GM19238 (cell line): ENCODE data around the gene PCDHB16.
"Not testable (repeated sequence)": the region's sequence is repeated elsewhere in the genome, so short reads cannot be mapped to it uniquely, and the experiment has no call there.

Source experiments
- DNase-seq: peaks from one replicate; pipeline ENCODE4 v3.0.0; 2011; ENCODE audit warnings: low spot score; ENCODE audit not compliant: insufficient read length

Gene PCDHB16

DNA sequence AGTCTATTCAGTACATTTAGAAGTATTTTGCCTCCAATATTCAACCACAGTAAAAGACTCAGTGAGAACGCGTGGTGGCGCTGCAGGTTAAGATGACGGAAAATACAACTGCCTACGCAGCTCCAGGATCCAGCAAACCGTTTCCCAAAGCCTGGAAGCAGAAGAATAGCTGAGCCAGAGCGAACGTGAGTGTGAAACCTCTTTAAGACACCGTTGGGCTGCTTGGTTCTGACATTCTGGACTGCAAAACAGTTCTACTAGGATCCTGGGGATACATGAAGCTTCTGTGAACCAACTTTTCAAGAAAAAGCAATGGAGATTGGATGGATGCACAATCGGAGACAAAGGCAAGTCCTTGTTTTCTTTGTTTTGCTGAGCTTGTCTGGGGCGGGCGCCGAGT is at the start of gene PCDHB16:
TSS of gene PCDHB16 (plus strand) at position 140 of the 400 bp plus-strand sequence. CDS start at position 313, 173 bp downstream.
- DNase-seq = no peak

DNA sequence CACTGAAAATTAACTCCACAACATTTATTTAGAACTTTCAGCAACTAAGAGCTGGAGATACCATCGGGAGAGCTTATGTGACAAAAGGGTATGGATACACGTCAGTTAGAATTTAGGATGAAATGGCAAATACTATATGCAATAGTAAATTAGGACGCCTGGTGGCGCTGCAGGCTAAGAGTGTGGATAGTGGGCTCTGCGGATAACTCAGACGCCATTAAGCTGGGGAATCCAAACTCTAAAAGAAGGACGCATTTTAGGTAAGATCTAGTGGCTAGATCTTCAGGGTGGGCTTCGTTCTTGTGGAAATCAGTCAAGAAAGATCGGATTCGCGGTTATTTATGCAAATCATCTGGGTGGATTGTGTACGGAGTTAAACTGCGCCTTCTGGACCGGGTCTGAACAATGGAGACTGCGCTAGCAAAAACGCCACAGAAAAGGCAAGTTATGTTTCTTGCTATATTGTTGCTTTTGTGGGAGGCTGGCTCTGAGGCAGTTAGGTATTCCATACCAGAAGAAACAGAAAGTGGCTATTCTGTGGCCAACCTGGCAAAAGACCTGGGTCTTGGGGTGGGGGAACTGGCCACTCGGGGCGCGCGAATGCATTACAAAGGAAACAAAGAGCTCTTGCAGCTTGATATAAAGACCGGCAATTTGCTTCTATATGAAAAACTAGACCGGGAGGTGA is 47.0 kb upstream of the PCDHB16 start, which contains the start of gene PCDHB5:
TSS of gene PCDHB5 (plus strand) at position 177 of the 688 bp plus-strand sequence. CDS start at position 406, 229 bp downstream.
- DNase-seq = no peak

DNA sequence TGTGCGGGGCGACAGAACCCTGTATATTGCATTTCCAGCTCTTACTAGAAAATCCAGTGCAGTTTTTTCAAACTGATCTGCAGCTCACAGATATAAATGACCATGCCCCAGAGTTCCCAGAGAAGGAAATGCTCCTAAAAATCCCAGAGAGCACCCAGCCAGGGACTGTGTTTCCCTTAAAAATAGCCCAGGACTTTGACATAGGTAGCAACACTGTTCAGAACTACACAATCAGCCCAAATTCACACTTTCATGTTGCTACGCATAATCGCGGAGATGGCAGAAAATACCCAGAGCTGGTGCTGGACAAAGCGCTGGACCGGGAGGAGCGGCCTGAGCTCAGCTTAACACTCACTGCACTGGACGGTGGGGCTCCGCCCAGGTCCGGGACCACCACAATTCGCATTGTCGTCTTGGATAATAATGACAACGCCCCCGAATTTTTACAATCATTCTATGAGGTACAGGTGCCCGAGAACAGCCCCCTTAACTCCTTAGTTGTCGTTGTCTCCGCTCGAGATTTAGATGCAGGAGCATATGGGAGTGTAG is 46.4 kb upstream of the PCDHB16 start:
- DNase-seq = no peak

DNA sequence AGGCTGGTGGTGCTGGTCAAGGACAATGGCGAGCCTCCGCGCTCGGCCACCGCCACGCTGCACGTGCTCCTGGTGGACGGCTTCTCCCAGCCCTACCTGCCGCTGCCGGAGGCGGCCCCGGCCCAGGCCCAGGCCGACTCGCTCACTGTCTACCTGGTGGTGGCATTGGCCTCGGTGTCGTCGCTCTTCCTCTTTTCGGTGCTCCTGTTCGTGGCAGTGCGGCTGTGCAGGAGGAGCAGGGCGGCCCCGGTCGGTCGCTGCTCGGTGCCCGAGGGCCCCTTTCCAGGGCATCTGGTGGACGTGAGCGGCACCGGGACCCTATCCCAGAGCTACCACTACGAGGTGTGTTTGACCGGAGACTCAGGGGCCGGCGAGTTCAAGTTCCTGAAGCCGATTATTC is 44.8 kb upstream of the PCDHB16 start:
- not testable (repeated sequence) for DNase-seq

DNA sequence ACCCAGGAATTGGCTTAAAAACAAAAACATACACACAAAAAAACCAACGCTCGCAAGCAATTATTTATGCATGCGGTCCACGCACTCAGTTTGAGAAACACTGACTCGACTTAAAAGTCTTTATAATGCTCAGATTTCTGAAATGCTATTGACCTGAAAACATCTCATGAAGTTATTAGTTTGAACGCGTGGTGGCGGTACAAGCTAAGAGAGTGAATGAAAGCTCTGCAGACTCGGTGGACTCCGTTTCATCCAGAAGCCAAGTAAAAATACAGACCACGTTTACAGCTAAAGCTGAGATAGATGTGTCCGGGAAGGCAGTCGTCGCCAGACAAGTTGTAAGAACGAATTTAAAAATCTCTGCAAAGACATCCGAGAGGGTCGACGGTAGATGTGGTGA is 32.4 kb upstream of the PCDHB16 start, which contains the start of gene PCDHB6:
TSS of gene PCDHB6 (plus strand) at position 246 of the 400 bp plus-strand sequence. CDS start 201 bp downstream, outside the sequence.
- DNase-seq = no peak

DNA sequence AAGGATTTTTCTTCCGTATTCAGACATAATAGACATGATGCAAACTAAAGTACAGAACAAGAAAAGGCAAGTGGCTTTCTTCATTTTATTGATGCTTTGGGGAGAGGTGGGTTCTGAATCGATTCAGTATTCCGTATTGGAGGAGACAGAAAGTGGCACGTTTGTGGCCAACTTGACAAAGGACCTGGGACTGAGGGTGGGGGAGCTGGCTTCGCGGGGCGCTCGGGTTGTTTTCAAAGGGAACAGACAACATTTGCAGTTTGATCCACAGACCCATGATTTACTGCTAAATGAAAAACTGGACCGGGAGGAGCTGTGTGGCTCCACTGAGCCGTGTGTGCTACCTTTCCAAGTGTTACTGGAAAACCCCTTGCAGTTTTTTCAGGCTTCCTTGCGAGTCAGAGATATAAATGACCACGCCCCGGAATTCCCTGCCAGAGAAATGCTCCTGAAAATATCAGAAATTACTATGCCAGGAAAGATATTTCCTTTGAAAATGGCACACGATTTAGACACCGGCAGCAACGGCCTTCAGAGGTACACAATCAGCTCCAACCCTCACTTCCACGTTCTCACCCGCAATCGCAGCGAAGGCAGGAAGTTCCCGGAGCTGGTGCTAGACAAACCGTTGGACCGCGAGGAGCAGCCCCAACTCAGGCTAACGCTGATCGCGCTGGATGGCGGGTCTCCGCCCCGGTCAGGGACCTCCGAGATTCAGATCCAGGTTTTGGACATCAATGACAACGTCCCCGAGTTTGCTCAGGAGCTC is 31.8 kb upstream of the PCDHB16 start:
- DNase-seq = no peak

DNA sequence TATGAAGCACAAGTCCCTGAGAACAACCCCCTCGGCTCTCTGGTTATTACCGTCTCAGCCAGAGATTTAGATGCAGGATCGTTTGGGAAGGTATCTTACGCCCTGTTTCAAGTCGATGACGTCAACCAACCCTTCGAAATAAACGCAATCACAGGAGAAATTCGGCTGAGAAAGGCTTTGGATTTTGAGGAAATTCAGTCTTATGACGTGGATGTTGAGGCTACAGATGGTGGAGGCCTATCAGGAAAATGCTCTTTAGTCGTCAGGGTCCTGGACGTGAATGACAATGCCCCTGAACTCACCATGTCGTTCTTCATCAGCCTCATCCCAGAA is 31.2 kb upstream of the PCDHB16 start:
- no peak for DNase-seq

DNA sequence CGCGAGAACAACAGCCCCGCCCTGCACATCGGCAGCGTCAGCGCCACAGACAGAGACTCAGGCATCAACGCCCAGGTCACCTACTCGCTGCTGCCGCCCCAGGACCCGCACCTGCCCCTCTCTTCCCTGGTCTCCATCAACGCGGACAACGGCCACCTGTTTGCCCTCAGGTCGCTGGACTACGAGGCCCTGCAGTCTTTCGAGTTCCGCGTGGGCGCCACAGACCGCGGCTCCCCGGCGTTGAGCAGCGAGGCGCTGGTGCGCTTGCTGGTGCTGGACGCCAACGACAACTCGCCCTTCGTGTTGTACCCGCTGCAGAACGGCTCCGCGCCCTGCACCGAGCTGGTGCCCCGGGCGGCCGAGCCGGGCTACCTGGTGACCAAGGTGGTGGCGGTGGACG is 30.6 kb upstream of the PCDHB16 start:
- DNase-seq = not testable (repeated sequence)

DNA sequence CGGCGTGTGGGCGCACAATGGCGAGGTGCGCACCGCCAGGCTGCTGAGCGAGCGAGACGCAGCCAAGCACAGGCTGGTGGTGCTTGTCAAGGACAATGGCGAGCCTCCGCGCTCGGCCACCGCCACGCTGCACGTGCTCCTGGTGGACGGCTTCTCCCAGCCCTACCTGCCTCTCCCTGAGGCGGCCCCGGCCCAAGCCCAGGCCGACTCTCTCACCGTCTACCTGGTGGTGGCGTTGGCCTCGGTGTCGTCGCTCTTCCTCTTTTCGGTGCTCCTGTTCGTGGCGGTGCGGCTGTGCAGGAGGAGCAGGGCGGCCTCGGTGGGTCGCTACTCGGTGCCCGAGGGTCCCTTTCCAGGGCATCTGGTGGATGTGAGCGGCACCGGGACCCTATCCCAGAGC is 30.1 kb upstream of the PCDHB16 start:
- not testable (repeated sequence) for DNase-seq

DNA sequence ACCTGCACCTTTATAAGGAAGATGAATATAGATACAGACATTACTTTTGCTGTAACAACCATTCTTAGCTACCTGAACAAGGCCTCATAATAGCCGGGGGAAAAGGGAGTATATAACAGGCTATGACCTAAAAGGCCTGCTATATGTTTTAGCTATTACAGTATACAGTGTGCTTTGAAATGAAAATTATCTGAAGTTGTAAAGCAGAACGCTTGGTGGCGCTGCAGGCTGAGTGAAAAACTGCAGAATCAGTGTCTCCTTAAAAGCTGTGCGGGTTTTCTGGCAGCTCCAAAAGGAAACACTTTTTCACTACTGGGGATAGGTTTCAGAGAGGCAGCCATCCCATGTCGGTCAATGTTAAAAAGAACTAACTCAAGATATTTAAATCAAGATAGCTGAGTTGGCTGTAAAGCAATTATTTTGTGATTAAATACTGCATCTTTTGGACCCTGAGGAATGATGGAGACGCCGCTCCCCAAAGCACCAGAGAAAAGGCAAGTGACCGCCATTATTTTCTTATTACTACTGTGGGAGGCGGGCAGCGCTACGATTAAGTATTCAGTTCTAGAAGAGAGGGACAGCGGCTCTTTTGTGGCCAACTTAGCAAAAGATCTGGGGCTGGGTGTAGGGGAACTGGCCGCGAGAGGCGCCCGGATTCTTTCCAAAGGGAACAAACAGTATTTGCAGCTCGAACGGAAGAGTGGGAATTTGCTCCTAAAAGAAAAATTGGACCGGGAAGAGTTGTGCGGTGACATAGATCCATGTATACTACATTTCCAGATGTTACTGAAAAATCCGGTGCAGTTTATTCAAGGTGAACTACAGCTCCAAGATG is 26.4 kb upstream of the PCDHB16 start:
- no peak for DNase-seq

DNA sequence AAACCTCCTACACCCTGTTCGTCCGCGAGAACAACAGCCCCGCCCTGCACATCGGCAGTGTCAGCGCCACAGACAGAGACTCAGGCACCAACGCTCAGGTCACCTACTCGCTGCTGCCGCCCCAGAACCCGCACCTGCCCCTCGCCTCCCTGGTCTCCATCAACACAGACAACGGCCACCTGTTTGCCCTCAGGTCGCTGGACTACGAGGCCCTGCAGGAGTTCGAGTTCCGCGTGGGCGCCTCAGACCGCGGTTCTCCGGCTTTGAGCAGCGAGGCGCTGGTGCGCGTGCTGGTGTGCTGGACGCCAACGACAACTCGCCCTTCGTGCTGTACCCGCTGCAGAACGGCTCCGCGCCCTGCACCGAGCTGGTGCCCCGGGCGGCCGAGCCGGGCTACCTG is 24.8 kb upstream of the PCDHB16 start:
- not testable (repeated sequence) for DNase-seq

DNA sequence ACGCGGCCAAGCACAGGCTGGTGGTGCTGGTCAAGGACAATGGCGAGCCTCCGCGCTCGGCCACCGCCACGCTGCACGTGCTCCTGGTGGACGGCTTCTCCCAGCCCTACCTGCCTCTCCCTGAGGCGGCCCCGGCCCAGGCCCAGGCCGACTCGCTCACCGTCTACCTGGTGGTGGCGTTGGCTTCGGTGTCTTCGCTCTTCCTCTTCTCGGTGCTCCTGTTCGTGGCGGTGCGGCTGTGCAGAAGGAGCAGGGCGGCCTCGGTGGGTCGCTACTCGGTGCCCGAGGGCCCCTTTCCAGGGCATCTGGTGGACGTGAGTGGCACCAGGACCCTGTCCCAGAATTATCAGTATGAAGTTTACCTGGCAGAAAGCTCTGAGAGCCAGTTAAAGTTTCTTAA is 24.3 kb upstream of the PCDHB16 start:
- not testable (repeated sequence) for DNase-seq

DNA sequence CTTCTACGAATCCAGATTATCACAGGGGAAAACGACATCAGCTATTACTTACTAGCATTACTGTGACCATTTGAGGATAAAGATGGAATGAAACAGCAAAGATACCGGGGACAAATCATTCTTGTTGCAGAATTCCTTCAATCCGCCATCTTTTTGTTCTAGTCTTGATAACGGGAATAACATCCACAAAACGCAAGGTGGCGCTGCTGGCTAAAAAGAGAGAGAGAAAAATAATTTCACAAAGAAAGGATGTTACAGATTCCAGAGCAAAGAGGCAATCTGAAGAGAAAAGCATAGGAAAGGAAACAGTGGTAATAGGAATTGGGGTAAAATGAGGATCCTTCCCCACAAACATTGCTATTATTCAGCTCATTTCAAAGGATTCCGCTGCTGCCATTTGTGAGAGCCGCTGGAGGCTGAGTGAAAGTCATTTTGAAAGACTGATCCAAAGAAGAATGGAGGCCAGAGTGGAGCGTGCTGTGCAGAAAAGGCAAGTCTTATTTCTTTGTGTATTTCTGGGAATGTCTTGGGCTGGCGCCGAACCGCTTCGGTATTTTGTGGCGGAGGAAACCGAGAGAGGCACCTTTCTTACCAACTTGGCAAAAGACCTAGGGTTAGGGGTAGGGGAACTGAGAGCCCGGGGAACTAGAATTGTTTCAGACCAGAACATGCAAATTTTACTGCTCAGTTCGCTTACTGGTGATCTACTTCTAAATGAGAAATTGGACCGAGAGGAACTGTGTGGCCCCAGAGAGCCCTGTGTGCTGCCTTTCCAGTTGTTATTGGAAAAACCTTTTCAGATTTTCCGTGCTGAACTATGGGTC is 9.6 kb upstream of the PCDHB16 start, which contains the start of gene PCDHB7:
TSS of gene PCDHB7 (plus strand) at position 264 of the 824 bp plus-strand sequence. CDS start at position 456, 192 bp downstream.
- DNase-seq = no peak

DNA sequence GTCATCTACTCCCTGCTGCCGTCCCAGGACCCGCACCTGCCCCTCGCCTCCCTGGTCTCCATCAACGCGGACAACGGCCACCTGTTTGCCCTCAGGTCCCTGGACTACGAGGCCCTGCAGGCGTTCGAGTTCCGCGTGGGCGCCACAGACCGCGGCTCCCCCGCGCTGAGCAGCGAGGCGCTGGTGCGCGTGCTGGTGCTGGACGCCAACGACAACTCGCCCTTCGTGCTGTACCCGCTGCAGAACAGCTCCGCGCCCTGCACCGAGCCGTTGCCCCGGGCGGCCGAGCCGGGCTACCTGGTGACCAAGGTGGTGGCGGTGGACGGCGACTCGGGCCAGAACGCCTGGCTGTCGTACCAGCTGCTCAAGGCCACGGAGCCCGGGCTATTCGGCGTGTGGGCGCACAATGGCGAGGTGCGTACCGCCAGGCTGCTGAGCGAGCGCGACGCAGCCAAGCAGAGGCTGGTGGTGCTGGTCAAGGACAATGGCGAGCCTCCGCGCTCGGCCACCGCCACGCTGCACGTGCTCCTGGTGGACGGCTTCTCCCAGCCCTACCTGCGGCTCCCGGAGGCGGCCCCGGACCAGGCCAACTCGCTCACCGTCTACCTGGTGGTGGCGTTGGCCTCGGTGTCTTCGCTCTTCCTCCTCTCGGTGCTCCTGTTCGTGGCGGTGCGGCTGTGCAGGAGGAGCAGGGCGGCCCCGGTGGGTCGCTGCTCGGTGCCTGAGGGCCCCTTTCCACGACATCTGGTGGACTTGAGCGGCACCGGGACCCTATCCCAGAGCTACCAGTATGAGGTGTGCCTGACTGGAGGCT is 7.7 kb upstream of the PCDHB16 start:
- DNase-seq = not testable (repeated sequence)

DNA sequence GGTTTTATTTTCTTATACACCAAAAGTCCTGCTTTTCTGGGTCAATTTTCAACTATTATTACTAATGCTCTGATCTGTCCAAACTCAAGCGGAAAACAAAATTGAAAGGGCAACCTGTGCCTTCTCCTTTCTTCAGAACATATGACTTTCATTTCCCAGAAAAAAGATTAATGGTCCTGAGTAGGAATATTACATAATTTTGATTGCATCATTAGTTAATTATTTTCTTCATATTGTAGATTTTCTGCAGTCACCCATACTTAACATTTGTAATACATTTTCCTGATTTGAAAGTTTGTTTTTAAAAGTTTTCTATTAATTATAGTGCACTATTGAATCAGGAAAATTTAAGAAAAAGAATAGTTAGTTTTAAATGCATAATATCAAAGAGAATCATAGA is 6.3 kb upstream of the PCDHB16 start:
- no peak for DNase-seq

DNA sequence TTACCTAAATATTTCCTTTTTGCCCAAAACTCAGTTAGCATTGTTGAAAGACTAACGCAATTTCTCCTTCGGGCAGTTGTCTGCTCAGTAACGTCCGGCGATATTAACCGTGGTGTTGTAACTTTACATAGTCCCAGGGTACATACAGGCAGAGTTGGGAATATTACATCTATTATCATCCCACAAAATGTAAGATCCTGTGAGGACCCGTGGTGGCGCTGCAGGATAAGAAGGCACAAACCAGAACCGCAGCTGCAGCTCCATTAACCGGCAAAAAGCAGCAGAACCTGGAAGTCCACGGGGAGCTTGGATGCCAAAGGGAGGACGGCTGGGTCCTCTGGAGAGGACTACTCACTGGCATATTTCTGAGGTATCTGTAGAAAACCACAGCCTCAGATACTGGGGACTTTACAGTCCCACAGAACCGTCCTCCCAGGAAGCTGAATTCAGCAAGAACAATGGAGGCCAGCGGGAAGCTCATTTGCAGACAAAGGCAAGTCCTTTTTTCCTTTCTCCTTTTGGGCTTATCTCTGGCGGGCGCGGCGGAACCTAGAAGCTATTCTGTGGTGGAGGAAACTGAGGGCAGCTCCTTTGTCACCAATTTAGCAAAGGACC is 4.5 kb upstream of the PCDHB16 start, which contains the start of gene PCDHB8:
TSS of gene PCDHB8 (plus strand) at position 214 of the 615 bp plus-strand sequence. CDS start at position 459, 245 bp downstream.
- not testable (repeated sequence) for DNase-seq

DNA sequence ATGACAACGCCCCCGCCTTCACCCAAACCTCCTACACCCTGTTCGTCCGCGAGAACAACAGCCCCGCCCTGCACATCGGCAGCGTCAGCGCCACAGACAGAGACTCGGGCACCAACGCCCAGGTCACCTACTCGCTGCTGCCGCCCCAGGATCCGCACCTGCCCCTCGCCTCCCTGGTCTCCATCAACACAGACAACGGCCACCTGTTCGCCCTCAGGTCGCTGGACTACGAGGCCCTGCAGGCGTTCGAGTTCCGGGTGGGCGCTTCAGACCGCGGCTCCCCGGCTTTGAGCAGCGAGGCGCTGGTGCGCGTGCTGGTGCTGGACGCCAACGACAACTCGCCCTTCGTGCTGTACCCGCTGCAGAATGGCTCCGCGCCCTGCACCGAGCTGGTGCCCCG is 2.8 kb upstream of the PCDHB16 start:
- not testable (repeated sequence) for DNase-seq

DNA sequence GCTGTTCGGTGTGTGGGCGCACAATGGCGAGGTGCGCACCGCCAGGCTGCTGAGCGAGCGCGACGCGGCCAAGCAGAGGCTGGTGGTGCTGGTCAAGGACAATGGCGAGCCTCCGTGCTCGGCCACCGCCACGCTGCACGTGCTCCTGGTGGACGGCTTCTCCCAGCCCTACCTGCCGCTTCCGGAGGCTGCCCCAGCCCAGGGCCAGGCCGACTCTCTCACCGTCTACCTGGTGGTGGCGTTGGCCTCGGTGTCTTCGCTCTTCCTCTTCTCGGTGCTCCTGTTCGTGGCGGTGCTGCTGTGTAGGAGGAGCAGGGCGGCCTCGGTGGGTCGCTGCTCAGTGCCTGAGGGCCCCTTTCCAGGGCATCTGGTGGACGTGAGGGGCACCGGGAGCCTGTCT is 2.3 kb upstream of the PCDHB16 start:
- DNase-seq = not testable (repeated sequence)

DNA sequence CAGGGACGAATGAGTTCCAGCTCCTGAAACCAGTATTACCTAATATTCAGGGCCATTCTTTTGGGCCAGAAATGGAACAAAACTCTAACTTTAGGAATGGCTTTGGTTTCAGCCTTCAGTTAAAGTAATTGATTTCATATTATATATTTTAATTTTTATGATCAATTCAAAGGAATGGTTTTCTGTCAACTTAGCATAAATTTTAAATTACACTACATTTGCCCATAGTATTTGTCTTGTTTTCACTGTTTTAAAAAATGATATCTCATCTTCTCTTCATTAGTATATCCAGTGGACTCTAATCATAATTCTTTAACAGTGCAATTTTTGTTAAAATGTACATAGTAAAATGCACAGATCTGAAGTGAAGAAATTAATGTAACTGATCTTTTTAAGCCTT is 1.9 kb upstream of the PCDHB16 start:
- DNase-seq = no peak
